ENCODE results near the gene CERK.

DNA sequence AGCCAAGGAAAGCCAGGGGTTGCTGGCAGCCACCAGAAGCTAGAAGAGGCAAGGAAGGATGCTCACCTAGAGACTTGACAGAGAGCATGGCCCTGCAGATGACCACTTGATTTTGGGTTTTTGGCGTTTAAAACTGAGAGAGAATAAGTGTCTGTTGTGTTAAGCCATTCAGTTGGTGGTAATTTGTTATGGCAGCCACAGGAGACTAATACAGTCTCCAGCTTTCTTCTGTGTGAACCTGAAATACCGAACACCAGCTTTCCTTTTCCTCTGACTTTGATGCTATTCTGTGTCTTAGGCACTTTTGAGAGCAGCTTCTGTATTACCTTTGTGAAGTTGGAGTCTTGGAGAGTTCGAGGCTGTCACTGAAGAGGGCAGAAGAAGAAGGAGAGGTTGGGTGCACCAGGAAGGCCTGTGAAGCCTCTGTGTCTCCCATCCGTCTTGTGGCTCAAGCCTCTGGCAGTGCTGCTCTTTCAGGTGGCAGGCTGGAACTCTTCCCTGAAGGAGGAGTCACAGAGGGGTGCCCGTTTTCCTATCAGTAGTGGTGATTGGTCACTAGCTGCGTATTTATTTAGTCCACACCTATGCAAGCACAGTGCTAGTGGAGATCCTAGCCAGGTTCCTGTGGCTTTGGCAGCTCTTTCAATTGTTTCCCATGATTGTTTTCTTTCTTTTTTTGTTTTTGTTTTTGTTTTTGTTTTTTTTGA, 26.9 kb upstream of the CERK start:
- TF ChIP-seq, protein P1, sequence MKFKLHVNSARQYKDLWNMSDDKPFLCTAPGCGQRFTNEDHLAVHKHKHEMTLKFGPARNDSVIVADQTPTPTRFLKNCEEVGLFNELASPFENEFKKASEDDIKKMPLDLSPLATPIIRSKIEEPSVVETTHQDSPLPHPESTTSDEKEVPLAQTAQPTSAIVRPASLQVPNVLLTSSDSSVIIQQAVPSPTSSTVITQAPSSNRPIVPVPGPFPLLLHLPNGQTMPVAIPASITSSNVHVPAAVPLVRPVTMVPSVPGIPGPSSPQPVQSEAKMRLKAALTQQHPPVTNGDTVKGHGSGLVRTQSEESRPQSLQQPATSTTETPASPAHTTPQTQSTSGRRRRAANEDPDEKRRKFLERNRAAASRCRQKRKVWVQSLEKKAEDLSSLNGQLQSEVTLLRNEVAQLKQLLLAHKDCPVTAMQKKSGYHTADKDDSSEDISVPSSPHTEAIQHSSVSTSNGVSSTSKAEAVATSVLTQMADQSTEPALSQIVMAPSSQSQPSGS (IDR thresholded peaks at IDR 0.05; ENCODE audit: low read length): no peak
- TF ChIP-seq, protein P2, sequence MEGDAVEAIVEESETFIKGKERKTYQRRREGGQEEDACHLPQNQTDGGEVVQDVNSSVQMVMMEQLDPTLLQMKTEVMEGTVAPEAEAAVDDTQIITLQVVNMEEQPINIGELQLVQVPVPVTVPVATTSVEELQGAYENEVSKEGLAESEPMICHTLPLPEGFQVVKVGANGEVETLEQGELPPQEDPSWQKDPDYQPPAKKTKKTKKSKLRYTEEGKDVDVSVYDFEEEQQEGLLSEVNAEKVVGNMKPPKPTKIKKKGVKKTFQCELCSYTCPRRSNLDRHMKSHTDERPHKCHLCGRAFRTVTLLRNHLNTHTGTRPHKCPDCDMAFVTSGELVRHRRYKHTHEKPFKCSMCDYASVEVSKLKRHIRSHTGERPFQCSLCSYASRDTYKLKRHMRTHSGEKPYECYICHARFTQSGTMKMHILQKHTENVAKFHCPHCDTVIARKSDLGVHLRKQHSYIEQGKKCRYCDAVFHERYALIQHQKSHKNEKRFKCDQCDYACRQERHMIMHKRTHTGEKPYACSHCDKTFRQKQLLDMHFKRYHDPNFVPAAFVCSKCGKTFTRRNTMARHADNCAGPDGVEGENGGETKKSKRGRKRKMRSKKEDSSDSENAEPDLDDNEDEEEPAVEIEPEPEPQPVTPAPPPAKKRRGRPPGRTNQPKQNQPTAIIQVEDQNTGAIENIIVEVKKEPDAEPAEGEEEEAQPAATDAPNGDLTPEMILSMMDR (IDR thresholded peaks at IDR 0.05; ENCODE audit: control extremely low read depth in 1 of 3, insufficient read depth in 1 of 3, low read depth in 1 of 3, low read length in 3 of 3): no peak
- TF ChIP-seq, protein P3, sequence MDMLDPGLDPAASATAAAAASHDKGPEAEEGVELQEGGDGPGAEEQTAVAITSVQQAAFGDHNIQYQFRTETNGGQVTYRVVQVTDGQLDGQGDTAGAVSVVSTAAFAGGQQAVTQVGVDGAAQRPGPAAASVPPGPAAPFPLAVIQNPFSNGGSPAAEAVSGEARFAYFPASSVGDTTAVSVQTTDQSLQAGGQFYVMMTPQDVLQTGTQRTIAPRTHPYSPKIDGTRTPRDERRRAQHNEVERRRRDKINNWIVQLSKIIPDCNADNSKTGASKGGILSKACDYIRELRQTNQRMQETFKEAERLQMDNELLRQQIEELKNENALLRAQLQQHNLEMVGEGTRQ (IDR thresholded peaks at IDR 0.05; ENCODE audit: low read length): no peak
- TF ChIP-seq KDM1A (IDR thresholded peaks at IDR 0.05; ENCODE audit: borderline replicate concordance, low read length): no peak

Data from H1 (cell line).